NCI-H146 (cell line): ENCODE data around the gene XXYLT1.
A peak's percentile ranks its signal among the peaks of the same experiment; 100 is the strongest.
"Not testable (repeated sequence)": the region's sequence is repeated elsewhere in the genome, so short reads cannot be mapped to it uniquely, and the experiment has no call there.

ENCODE experiments used
- DNase-seq: peaks from one replicate; lab custom pipeline; 2025; lab: John Stamatoyannopoulos, UW

XXYLT1 gene

DNA sequence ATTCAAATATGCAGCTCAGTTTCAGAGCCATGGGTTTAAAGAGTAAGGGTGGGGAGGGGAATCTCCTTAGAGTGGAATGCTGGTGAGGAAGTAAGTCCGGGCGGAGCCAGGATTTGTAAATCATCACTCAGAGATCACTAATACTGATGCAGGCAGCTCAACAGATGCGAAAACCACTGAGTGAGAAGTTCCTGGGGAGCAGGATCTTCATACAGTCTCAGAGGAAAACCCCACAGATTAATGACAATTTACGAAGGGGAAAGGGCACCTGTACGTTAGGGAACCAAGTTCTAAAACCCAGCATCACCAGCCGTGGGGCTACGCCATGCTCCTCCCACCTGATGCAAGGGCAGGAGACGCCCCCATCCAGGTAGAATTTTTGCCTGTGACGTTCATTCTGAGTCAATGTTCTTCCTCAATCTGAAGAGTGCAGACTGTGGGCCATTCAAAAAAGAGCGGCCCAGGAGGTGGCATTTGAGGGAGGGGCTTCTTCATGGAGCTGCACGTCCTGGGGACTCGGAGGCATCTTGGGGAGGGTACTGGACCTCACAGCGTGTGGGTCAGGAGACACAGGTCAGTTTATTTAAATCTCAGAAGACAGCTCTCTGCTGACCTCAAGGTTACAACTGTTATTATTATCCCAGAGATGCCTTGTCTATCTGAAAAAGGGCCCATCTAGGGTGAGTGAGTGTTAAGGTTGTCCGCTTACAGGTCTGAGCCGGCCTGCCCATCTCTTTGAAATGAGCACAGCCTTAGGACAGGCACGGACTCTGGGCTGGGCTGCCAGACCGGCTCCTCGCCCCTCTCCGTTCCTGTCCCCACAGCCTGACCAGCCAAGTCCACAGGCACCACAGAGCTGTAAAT is 228.0 kb downstream of the XXYLT1 start:
- no peak for DNase-seq

DNA sequence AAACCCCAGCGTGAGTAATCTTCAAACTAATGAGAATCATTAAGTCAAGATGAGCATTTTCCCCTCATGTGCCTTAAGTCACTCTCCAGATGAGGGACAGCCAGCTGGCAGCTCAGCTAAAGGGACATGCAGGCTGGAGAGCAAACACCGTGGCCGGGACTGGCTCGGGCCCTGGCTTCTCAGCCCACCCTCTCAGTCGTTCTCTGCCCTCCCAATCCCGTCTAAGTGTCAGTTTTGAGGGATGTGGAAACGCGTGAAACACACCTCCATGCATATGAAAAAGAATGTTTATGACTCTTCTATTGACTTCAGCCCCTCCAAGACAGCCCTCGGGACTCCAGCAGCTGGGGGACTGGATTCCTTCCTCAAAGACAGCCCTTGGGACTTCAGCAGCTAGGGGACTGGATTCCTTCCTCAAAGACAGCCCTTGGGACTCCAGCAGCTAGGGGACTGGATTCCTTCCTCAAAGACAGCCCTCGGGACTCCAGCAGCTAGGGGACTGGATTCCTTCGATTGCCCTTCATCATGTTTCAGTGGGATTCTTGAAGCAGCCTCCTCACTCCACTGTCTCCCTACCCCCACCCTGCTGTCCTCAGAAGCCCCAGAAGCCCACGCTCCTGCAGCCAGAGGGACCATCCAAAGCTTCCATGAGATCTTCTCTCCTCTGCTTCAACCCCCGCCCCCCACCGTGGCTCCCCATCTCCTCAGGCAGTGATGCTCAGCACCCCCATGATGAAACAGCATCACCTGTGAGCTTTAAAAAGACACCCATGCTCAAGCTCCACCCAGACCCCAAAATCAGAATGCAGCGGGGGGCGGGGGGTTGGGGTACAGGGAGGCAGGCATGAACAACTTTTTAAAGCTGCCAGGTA is 228.9 kb downstream of the XXYLT1 start:
- DNase-seq, result no peak

DNA sequence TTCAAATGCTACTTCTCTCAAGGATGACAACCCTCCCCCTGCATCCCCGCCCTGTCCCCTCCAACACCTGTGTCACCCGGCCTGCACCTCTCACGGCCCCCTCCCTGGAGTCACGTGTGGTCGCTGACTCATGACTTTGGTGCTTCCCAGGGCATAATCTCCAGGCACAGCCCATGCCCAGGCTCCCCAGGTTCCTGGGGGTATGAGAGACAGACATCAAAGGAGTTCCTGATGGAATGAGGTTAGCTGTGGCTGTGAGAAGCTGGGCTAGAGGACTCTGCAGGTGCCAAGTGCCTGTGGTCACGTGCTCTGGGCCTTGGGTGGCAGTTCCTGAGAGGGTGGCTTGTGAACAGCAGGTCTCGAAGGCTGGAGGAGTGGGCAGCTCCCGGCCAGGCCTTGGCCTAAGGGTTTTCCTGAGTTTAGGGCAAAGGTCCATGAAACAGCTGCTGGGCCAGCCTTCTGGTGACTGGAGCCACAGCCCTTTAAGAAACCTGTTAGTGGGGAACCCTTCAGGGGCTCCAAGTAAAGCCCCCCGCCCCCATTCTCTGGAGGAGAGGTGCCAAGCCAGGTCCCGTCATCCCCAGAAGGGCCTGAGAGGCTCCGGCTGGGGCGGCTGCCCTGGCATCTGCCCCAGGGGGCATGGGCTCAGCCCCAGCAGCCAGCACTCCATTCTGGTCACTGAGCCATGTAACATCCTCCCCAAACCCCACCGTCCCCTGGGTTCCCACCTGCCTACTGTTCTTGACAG is 230.0 kb downstream of the XXYLT1 start:
- no peak for DNase-seq

DNA sequence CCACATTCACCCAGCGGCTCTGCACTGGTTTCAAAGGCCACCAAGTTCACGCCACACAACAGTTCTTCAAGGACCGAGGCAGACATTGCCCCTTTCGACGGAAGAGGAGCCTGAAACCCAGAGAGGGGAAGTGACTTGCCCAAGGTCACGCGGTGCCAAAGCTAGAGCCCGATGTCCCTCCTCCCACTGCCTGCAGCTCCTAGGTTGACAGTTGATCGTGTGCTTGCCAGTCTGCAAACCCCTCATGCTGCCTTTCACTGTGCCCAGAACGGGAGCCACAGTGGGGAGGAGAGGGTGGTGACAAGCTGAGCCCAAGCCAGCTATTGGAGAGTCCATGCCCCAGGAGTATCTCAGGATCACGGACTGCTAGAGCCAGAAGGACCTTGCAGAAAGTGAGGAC is 230.9 kb downstream of the XXYLT1 start:
- no peak for DNase-seq

DNA sequence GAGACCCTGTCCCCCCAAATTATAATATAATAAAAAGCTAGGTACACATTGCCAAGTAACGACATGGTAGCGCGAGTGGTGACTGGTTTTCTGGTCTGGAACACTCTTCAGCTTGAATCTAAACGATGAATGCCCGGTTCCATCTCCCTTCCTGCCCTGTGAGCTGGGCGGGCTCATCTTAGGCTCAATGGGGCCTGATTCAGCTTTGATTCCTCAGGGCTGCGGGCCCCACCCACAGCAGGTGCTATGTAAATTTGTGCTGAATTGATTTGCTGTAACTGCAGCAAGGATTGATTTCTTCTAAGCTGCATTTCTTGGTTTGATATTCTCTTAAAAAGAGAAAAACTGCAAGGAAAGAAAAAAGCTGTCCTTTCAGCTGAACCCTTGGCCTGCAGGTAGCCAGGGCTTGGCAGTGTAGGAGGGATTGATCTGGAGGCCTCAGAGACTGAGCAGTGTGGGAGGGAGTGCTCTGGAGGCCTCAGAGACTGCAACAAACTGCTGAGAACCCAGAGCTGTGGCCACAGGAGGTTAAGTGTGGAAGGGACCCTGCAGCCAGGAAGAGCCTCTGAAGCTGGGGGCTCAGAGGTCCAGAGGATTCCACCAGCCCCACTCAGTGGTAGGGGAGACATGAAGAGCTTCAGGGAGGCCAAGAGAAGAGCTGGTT is 231.6 kb downstream of the XXYLT1 start:
- DNase-seq, result peak; percentile 59

DNA sequence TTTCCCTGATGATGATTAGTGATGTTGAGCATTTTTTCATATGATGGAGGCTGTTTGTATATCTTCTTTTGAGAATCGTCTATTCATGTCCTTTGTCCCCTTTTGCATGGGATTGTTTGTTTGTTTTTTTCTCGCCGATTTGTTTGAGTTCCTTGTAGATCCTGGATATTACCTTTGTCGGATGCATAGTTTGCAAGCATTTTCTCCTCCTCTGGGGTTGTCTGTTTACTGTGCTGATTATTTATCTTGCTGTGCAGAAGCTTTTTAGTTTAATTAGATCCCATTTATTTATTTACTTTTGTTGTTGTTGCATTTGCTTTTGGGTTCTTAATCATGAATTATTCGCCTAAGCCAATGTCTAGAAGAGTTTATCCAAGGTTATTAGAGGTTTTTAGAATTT is 232.8 kb downstream of the XXYLT1 start:
- DNase-seq, result no peak

DNA sequence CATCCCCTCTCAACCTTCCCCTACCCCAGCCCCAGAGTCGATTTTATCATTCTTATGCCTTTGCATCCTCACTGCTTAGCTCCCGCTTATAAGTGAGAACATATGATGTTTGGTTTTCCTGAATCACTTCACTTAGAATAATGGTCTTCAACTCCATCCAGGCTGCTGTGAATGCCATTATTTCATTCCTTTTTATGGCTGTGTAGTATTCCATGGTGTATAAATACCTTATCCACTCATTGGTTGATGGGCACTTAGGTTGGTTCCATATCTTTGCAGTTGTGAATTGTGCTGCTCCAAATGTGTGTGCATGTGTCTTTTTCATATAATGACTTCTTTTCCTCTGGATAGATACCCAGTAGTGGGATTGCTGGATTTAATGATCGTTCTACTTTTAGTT is 233.4 kb downstream of the XXYLT1 start:
- not testable (repeated sequence) for DNase-seq

DNA sequence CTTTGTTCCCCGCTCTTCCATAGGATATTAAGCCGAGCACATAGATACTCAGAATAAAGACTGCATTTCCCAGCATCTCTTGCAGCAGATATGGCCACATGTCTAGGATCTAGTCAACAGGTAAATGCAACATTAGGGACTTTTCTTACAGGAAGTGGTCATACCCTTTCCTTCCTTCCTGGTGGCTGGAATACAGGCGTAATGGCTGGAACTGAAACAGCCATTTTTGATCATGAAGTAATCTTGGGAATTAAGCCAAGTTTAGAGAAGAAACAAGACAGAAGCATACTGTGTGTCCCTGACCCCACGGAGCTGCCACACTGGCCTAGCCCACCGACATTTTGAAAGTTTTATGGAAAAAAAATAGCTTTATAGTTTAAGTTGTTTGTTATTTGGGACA is 234.0 kb downstream of the XXYLT1 start:
- DNase-seq, result no peak

DNA sequence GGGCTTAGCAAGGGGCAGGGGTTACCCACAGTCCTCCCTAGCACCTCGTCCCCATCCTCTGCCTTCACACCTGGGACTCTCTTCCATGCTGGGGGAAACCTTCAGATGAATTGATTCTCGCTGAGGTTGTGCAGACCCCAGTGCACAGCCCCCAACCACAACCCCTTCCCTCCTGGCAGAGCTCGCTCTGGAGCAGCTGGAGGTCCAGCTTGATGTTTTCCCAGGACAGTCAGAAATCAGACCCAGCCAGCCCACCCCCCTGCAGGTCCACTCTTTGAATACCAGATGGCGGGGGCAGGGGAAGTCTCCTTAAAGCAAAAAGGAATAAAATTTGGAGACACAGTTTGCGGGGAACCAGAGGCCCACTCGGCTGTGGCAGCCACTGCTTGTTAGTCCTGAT is 234.4 kb downstream of the XXYLT1 start:
- no peak for DNase-seq

DNA sequence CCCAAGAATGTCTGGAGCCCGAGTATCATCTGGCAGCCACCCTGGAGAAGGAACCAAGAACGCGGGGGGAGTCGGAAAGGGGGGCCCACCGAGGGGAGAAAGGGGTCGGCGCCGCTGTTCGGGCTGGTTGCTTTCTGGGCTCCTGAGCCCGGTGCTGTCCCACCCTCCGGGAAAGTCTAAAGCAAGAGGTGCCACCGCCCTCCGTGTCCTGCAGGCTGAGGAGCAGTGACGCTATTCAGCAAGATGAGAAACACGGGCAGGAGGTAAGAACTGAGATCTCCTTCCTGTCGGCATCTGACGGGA is 234.8 kb downstream of the XXYLT1 start:
- no peak for DNase-seq

DNA sequence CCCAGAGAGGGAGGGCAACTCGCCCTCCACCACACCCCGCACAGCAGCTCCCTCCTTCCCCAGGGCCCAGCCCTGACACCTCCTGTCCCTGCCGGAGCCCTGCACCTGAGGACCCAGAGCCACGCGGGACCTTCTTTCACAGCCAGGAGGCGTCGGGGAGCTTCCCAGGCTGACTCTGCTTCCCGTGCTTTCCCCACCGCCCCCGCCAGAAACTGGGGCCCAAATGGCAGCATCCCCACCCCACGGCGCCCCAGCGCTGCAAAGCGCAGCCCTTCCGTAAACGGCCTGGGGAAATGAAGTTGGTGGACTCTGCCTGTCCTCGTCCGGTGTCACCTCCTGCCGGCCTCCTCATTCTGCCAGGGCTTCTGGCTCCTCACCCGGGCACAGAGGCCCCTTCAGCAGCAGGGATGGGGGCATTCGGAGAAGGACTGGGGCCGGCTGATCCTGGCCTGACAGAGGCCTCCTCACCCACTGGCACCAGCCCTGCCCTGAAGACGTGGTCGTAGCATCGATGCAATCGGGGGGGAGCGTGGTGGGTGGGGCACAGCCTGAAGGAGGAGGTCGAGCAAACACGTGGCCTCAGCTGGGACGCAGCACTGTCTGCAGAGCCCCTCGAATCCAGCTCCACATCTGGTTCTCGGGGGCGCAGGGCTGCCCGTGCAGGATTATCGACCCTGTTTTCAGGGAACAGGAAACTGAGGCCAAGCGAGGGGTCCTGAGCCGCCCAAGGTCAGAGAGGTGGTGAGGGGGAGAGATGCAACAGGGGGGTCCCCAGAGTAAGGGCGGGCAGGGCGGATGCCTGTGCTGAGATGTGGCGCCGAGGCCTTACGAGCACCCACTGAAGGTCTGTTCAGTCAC is 235.4 kb downstream of the XXYLT1 start:
- DNase-seq, result no peak

DNA sequence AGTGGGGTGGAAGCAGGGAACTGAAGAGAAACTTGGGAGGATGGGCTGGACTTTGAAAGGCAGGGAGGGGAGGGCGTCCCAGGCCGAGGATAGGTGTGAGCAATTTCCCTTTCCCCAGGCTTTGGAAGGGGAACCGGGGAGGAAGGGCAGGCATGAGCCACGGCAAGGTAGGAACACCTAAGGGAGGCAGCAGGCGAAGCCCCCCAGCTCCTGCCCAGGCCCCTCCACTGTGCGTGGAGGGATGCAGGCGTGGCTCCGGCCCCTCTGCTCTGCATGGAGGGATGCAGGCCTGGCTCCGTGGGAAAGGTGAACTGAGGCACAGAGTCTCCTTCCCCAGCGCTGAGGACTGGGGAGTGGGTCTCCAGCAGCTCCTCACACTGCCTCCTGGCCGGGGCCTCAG is 236.4 kb downstream of the XXYLT1 start:
- DNase-seq, result no peak

DNA sequence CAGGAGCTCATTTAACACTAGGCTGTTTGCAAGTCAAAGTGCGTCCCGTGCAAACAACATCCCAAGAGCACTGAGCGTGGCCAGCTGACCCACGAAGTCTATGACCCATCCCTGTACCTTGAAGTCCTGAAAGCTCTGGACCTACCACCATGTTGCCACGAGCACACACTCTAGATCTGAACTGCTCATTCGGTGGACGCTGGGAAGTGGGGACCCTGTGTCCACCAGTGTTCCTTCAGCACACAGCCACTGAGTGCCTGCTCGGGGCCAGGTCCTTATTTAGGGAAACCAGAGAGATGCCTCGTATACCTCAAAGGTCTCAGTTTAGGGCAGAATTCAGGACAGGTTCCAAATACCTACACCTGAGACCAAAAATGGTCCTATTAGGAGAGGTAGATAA is 236.9 kb downstream of the XXYLT1 start:
- no peak for DNase-seq

DNA sequence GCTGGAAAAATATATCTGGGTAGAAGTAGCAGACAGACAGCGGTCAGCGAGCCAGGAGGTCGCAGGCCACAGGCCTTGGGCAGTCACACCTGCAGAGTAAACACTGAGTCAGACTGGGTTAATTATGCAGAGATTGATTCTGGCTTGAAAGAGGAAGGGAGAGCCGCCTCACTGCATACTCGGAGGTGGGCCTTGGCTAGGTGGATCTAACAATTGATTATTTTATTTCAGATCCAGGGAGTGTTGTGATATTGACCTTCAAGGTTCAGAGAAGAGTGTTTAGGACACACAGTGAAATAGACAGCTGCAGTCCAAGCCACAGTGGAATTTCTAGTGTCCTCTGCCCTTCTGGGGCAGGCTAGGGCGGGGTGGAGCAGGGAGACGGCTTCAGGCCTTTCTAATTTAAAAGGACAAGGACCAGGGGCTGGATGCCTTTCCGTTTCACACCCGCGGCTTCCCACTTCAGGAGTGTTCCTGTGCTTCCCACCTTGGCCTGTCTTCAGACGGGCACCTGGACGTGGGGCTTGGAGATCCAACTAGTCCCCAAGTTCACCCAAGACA is 237.3 kb downstream of the XXYLT1 start:
- peak; percentile 93 for DNase-seq

DNA sequence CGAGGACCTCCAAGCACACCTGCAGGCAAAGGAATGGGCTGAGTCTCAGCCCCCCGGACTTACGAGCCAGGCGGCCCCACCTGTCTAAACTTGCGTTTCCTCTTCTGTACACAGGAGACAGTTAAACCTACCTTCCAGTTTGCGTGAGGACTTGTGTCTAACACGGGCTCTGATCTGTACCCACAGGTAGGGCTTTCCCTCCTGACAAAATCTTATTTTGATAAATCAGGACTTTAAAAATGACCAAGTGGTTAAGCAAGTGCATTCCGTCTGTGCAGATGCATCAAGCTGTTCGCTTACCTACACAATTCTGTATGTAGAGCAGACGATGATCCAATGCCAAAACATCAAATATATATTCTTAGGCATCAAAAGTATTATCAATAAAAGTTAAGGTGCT is 238.0 kb downstream of the XXYLT1 start:
- peak; percentile 64 for DNase-seq

DNA sequence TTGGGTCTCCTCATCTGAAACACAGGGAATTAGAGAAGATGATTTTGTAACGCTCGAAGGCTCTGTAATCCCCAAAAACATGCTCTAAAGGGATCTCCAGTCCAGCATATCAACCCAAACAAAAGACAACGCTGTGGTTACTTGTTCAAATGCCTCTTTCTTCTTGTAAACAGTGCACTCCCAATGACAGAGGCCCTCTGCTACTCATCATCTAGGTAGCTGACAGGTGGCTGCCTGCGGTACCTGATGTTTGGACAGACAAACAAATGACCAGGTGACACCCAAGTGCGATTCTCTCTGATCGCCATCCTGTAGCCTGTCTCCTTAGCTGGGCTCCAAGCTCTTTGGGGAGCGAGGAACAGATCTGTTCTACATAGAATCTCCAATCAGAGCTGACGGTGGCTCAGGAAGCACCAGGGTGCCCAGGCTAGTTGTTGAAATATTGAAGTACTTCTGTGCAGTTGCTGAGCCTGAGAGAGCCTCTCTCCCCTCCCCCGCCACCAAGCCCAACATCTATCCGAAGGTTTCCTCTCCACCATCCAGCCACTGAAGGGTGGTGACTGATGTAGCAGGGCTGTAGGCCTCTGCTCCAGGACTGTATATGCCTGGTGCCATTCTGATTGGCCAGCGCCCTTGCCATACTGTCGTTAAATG is 238.7 kb downstream of the XXYLT1 start:
- DNase-seq, result peak; percentile 95

DNA sequence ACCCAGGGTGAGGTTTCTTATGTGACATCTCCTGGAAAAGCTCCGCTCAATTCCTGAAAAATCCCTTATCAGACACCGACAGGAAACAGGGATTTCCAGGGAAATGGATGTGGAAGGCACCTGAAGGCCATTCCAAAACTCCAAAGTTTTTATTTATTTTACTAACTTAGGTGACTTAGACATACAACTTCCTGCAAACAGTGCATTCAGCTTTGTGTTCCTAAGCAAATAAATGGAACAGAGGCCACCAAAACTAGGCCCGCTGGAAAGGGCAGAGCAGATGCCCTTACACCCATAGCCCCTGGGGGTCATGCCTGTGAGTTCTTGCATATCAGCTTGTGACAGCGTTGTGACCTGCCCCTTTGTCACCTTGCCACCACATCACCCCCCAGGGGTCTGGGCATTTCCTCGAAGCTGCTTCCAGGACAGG is 239.4 kb downstream of the XXYLT1 start:
- peak; percentile 62 for DNase-seq

DNA sequence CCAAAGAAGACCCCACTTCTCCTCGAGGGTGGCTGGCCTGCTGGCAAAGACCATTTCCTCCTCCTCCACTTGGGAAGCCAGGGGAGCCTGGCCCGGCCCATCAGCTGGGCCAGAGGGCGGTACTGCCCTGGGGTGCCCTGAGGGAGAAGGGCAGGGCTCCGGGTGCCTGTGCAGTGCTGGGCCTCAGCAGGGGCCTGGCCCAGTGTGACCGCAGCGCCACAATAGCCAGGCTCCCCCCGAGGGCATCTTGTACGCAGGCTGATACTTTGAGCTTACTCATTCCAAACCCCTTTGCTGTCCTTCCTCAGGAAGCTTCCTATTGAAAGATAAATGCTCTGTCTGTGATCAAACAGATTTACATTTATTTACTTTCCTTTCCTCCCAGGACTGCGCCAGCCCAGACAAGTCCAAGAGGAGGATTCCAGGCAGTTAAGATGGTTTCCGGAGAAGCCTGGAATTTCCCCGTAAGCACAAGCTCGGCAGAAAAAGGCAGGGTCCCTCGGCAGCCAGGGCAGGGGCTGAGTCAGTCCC is 240.1 kb downstream of the XXYLT1 start:
- DNase-seq, result peak; percentile 88

DNA sequence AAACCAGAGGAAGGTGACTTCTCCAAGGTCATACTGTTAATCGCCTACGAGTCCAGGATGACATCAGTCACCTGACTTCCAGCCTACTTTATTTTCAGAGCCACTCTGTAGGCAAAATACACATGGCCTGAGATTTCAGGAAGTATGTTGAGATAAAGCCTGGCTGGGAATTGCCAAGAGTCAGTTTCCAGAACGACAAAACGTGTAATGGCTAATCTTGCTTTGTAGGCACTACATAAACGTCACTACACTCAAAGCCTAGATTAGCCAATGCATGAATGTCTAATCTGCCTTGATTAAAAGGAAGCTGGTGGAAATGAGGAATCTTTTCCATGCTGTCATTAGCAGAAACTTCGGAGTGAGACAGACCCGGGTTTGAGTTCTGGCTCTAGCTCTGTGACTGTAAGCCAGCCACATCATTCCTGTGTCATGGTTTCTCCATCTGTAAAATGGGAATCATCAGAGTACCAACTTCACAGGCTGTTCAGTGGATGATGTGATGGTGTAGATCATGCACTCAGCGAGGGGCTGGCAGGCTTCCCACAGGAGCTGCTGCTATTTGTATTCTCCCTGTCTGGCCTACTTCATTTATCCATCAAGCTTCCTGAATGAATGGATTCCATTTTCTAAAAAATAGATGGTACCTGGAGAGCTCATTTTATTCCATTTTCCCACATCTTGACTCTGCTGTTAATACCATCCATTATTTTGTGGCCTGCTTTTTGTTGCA is 241.9 kb downstream of the XXYLT1 start:
- DNase-seq, result no peak
